Stimulated activated CD8-positive, alpha-beta memory T cell treated with anti-CD3 and anti-CD28 coated beads, Interleukin-2, amount 100 ng/mL, for 48 hours (primary cell): ENCODE data around the gene SNTN.

Source experiments
- DNase-seq, 2 donors: peaks; one replicate each; pipeline ENCODE4 v3.0.0-alpha.2; 2020; ENCODE audit warnings: low read depth in 2 of 2

The SNTN gene

DNA sequence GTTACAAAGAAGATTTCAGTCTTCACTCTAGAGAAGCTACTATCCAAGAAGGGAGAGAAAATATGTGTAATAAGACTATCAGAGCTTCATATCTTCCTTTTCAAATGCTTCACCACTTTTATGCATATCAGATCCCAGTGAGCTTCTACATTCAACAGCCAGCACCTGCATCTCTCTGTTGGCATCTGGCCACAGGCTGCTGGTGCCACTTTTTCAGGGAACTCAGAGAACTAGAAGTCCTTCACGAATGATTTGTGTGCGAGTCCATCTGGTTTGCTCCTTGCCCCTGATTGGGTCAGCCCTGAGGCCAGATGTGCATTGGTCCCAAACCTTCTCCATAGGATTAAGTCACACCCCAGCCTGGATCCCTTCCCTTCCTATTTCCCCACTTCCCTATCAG is 22.1 kb downstream of the SNTN start:
- no peak for DNase-seq

DNA sequence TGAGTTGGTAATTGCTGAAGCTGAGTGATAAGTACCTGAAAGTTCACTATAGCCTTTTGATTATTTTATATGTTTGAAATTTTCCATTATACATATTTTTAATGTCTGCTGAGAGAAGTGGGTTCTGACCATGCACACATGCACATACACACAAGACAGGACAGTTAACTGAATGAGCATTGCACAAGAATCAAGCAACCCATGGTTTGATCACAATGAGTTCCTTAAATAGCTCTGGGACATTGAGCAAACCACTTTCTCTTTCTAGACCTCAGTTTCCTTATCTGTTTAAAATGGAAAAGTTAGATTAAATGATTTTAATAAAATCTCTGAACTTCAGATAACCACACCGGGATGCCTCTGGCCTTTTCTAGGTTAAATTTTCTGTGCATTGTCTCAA is 26.7 kb downstream of the SNTN start:
- DNase-seq: no peak

DNA sequence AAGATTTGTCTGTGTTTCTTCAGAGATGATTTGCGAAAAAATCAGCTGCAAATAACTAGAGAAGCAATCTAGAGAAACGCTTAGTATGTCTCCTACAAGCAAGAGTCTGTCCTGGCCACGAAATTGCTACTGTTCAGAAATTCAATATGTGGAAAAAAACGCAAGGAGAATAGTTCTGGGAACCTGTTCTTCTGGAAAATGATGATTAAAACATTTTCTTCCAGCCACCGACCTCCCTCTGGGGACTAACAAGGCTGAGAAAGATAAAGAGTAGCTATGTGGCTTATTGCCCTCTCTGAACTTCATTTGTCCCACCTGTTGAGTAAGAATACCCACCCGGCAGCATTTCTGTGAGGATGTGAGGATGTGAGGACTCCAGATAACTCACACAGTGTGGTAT is 31.6 kb downstream of the SNTN start:
- no peak for DNase-seq

DNA sequence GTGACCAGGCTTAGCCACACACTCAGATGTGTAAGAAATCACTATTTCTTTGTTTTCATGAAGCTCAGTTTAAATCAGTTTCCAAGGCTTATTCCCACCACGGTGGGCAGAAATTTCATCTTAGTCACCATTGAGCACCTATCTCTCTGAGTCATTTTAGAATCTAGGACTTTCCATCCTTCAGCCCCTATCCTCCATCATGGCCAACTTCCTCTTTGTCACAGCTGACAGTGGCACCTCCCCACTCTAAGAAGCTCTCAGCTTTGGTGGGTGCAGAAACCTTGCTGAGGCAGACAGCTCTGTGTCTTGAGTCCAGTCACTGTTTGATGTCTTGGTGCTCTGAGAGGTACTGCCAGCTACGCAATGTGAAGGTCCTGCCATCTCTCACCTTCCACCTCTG is 32.9 kb downstream of the SNTN start:
- no peak for DNase-seq

DNA sequence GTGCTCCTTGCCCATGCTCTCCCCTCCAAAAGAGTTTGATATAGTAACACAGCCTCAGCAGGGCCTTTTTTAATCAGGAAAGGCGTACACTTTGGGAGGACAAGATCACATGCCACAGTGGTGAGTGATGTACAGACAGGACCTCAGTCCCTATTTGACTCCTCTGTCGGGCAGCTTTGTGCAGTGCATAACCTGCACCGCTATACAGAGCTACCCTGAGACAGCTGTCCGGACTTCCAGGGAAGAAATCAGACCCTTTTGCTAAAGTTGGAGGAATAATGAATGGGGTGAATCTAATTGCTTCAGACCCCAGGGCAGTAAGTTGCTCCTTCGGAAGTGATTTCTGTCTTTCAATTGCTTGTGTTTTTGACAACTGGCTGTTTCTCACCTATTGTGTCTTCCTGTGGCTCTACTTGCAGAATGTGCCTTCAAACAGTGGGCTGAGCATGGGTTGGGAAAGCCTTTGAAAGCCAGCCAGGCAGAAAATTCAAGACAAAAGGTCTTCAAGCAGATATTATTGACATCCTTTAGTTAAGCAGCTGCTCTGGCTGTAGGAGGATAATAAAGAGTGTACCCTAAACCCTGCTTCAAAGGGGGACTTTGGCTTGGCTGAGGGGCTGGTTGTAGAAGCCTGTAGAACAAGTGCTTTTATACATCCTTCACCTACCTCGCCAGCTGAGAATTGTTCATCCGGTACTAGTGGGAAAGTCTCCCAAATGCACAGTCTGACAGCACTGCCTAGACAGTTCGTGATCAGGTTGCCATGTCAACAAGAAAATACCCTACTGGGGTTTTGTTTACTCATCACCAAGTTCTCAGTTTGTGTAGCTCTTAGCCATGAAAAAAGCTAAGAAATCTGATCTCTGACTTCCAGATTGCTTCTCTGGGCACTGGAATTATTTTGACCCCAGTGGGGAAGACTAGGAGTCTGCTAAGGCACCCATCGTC is 35.1 kb downstream of the SNTN start:
- DNase-seq: no peak

DNA sequence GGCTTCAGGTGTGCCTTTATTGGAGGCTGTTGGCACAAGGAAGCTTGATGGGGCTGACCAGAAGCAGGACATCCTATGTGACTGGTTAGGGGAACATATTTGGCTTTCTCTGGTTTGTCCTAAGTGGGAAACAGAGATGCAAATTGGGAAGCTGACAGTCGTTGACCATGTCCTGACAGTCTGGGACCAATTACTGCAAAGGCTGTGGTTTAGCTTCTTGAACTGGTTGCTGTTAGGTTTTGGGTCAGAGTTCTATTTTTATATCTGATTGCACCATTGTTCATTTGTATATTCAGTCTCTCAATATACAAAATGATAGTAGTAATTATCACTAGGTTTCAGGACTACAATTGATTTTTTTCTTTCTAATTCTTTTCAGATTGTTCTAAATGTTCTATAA is 36.8 kb downstream of the SNTN start:
- DNase-seq: no peak

DNA sequence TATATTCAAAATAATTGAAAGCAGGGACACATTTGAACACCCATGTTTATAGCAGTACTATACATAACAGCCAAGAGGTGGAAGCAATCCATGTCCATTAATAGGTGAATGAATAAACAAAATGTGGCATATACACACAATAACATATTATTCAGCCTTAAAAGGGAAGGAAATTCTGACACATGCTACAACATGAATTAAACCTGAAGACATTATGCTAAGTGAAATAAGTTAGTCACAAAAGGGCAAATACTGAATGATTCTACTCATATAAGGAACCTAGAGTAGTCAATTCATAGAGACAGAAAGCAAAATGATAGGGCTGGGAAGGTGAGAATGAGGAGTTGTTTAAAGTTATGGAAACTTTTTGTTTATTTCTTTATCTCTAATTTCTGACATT is 40.9 kb downstream of the SNTN start:
- no peak for DNase-seq

DNA sequence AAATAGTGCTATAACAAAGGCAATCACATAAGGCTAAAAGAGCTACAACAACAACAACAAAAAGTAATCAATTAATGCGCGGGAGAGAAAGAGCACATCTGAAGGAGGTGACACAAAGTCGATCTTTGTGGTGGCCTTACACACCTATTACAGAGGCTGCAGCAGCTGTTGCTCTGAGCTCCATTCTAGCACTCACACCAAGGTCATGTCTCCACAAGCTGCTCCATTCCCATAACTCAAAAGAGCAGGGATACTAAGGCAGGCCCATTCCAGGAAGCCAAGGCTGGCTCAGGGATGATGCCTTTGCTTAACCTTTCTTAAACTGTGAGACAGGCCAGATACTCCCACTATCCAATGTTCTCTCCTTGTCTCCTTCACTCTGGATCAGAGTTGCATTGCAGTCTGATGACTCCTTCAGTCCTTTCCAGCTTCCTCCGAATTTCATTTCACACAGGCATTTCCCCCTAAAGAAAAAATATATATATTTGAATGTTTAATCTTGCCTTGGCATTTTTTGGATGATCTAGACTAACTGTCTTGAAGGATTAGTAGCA is 52.7 kb downstream of the SNTN start:
- no peak for DNase-seq

DNA sequence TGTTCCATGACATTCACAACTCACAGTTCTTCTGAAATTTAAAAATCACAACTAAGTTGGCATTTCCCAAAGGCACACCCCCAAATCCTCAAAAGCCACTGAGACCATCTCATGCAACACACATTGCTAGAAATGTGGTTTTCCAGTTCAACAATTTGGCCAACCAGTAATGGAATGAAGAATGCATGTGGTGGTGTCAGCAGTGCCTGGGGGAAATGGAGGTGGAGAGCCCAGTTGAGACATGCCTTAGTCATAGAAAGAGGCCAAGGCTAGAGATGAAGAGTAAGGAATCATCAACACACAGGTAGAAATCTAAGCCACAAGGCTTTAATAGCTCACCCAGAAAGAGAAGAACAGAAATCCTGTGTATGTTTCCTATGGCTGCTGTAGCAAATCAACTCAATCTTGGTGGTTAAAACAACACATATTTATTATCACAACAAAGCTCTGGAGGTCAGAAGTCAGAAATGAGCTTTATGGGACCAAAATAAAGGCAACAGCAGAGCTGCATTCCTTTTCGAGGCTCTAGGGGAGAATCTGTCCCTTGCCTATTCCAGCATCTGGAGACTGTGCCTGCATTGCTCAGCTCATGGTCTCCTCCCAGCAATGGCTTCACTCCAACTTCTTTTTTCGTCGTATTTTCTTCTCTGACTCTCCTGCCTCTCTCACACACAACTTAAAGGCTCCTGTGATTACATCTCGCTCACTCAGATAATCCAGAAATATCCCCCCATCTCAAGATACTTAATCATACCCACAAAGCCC is 54.0 kb downstream of the SNTN start:
- no peak for DNase-seq

DNA sequence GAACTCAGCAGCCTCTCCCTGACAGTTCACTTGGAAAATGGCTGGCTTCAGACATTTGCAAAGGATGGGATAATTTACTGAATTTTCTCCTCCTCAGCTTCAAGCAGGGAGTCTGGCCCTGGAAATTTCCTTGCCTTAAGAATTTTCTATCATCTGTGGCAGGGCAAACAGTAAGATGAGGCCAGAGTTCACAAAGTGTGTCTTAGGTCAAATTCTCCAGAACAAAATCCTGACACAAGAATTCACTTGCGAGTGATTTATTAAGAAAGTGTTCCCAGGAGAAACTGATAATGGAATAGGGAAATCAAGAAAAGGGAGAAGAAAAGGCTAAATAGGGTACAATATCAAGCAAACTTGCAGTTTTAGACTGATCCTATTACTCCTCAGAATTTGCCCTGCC is 55.3 kb downstream of the SNTN start:
- no peak for DNase-seq

DNA sequence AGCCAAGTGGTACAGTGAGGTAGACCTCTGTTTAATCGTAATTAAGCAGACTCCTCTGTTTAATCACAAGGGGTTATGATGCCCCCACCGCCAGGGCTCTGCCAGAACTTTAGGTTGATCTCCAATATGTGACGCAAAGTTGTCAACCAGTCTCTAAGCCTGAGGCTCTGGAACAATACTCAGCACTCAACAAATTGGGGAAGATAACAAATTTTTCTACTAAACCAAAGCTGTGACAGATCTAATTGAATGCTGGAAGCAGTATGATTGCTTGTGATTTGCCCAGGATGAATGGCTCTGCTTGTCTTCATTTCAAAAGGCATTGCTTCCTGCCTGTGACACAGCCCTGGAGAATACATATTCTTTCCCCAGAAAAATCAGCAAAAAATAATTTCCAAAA is 57.1 kb downstream of the SNTN start:
- DNase-seq: no peak
